ENCODE results near the gene SUPT3H. TPM values are rescaled to one million over a fixed set of nuclear protein-coding genes. Genes with fewer than 3 reads are reported as not detected.

SUPT3H gene
- total and polyA plus RNA-seq, 7 donors = 1.7 to 4.3 (median 2.8) TPM

DNA sequence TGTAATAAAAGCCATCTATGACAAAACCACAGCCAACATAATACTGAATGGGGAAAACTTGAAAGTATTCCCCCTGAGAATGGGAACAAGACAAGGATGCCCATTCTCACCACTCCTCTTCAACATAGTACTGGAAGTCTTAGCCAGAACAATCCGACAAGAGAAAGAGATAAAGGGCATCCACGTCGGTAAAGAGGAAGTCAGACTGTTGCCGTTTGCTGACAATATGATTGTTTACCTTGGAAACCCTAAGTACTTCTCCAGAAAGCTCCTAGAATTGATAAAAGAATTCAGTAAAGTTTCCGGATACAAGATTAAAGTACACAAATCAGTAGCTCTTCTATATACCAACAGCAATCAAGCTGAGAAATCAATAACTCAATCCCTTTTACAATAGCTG is 63.6 kb downstream of the SUPT3H start:
- WGBS, 3 donors = 62 to 72% (median 64%) methylated on average over 5 of the region's 5 CpGs
- no peak for ATAC-seq
- Histone ChIP-seq H3K4me1 (no peaks in the 10 kb centered on the region), H3K27ac (no peak overlapping the region), H3K9me3 (peaks cover 5% of the 10 kb centered on the region), H3K4me3 (no peak overlapping the region), H3K36me3 (ENCODE audit: insufficient read depth in 1 of 2, low read depth in 1 of 2) (no peaks in the 10 kb centered on the region), H3K27me3 (ENCODE audit: insufficient read depth in 3 of 3, low read length in 2 of 3) (no peaks in the 10 kb centered on the region)
- TF ChIP-seq, protein P1, sequence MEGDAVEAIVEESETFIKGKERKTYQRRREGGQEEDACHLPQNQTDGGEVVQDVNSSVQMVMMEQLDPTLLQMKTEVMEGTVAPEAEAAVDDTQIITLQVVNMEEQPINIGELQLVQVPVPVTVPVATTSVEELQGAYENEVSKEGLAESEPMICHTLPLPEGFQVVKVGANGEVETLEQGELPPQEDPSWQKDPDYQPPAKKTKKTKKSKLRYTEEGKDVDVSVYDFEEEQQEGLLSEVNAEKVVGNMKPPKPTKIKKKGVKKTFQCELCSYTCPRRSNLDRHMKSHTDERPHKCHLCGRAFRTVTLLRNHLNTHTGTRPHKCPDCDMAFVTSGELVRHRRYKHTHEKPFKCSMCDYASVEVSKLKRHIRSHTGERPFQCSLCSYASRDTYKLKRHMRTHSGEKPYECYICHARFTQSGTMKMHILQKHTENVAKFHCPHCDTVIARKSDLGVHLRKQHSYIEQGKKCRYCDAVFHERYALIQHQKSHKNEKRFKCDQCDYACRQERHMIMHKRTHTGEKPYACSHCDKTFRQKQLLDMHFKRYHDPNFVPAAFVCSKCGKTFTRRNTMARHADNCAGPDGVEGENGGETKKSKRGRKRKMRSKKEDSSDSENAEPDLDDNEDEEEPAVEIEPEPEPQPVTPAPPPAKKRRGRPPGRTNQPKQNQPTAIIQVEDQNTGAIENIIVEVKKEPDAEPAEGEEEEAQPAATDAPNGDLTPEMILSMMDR (IDR thresholded peaks at IDR 0.05) = no peak
- intact Hi-C loops (cut with DNase I) = no loop called here
- DNase-seq = no peak

DNA sequence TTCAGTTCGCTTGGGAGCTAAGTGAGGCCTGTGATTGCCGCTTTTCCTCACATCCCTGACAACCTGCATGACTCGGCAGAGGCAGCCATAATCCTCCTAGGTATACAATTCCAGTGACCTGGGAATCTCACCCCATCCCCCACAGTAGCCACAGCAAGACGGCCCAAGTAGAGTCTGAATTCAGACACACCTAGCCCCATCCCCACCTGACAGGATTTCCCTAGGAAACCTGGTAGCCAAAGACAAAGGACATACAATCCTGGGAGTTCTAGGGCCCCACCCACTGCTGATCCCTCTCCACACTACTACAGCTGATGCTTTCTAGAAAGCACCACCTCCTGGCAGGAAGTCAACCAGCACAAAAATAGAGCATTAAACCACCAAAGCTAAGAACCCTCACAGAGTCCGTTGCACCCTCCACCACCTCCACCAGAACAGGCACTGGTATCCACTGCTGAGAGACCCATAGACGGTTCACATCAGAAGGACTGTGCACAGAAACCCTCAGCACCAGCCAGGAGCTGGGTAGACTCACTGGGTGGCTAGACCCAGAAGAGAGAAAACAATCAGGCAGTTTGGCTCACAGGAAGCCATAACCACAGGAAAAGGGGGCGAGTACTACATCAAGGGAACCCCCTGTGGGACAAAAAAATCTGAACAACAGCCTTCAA is 67.5 kb downstream of the SUPT3H start:
- TF ChIP-seq, protein P1 (IDR thresholded peaks at IDR 0.05) = no peak
- intact Hi-C loops (cut with DNase I) = no loop called here
- DNase-seq (no peak), ATAC-seq (no peak)
- 76 to 83% (median 77%) methylated on average over 7 of the region's 7 CpGs for WGBS, 3 donors
- Histone ChIP-seq H3K4me1 (no peaks in the 10 kb centered on the region), H3K36me3 (ENCODE audit: insufficient read depth in 1 of 2, low read depth in 1 of 2) (no peaks in the 10 kb centered on the region), H3K9me3 (peaks cover 5% of the 10 kb centered on the region), H3K27me3 (ENCODE audit: insufficient read depth in 3 of 3, low read length in 2 of 3) (no peaks in the 10 kb centered on the region), H3K4me3 (no peak overlapping the region), H3K27ac (no peak overlapping the region)

DNA sequence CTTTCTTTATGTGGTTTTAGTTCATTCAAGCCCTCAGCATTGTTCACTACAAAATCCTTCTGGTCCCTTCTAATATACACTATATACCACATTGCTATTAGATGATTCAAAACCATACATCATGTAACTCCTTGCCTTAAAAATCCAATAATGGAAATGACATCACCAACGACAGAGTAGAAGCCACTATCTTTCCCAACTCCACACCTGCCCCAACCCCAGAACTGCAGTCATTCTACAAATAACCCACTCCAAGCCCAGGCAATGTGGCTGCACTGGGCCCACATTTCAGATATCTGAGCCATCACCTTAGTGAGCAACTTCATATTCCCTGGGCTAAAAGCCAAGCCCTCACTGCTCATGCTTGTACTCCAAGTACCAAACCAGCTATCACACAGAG is 72.2 kb downstream of the SUPT3H start:
- Histone ChIP-seq H3K27ac (no peak overlapping the region), H3K36me3 (ENCODE audit: insufficient read depth in 1 of 2, low read depth in 1 of 2) (no peaks in the 10 kb centered on the region), H3K9me3 (no peaks in the 10 kb centered on the region), H3K4me1 (no peaks in the 10 kb centered on the region), H3K4me3 (no peak overlapping the region), H3K27me3 (ENCODE audit: insufficient read depth in 3 of 3, low read length in 2 of 3) (no peaks in the 10 kb centered on the region)
- ATAC-seq (no peak), DNase-seq (no peak)
- WGBS, 3 donors = 87 to 90% (median 88%) methylated on average over 1 of the region's 1 CpG
- intact Hi-C loops (cut with DNase I) = no loop called here
- TF ChIP-seq, protein P1 (IDR thresholded peaks at IDR 0.05) = no peak

DNA sequence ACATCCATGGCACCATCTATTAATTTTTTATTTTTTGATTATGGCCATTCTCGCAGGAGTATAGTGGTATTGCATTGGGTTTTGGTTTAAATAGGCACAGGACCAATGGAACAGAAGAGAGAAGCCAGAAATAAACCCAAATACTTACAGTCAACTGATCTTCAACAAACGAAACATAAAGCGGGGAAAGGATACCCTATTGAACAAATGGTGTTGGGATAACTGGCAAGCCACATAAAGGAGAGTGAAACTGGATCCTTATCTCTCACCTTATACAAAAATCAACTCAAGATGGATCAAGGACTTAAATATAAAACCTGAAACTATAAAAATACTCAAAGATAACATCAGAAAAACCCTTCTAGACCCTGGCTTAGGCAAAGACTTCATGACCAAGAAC is 74.9 kb downstream of the SUPT3H start:
- DNase-seq = no peak
- ATAC-seq = no peak
- H3K4me1 ChIP-seq = no peaks in the 10 kb centered on the region
- WGBS, 3 donors = 96 to 98% (median 97%) methylated on average over 3 of the region's 3 CpGs
- TF ChIP-seq, protein P1 (IDR thresholded peaks at IDR 0.05) = no peak
- intact Hi-C loops (cut with DNase I) = no loop called here
- no peaks in the 10 kb centered on the region for H3K36me3 ChIP-seq (ENCODE audit: insufficient read depth in 1 of 2, low read depth in 1 of 2)
- H3K9me3 ChIP-seq = no peaks in the 10 kb centered on the region
- no peaks in the 10 kb centered on the region for H3K27me3 ChIP-seq (ENCODE audit: insufficient read depth in 3 of 3, low read length in 2 of 3)
- H3K4me3 ChIP-seq = no peak overlapping the region
- no peak overlapping the region for H3K27ac ChIP-seq

All from psoas muscle (tissue), 8 donors.